A204.1 (cell line): ENCODE data around the gene HSD17B3.
"Not testable (repeated sequence)": the region's sequence is repeated elsewhere in the genome, so short reads cannot be mapped to it uniquely, and the experiment has no call there.

Experiments
- FAIRE-seq: peaks from 2 replicates; lab custom pipeline; 2012; peaks lifted over from hg19 to GRCh38; lab: Jason Lieb, UNC

Gene HSD17B3

GRCh38 chr9:96306958-96307357, 5.0 kb upstream of the HSD17B3 start:
- not testable (repeated sequence) for FAIRE-seq

DNA sequence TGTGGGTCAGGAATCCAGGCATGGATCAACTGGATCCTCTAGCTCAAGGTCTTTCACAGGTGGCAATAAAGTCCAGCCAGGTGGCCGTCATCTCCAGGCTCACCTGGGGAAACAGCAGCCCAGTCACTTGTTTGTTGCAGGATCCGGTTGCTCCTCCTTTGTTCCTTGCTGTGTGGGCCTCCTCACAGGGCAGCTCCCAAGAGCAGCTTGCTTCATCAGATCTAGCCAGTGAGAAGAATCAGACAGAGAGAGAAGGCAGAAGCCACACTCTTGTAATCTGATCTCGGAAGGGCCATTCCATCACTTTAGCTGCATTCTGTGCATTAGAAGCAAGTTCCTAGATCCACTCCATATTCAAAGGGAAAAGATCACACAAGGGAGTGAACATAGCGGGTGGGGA, 3.2 kb upstream of the HSD17B3 start:
- no peak for FAIRE-seq

- no peak for FAIRE-seq
These were observed 2.3 kb upstream of the HSD17B3 start for GRCh38 chr9:96304230-96304629.

DNA sequence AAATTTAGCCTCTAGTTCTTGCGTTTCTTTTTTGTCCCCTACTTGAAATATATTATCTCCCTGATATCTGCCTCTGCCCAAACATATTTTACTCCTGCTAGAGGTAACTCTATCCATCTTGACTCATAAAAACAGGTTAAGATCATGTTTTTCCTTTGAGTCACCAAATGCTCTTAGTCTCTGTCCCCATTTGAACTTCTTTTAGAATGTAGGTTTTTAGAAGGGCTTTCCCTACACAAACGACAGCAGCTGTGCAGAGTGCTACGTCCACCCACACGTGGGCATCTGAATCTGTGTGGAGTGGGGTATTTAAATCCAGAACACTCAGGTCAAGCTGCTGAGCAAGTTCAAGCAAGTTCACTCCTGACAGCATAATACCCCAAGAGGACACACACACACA, 2.2 kb downstream of the HSD17B3 start:
- FAIRE-seq: no peak

DNA sequence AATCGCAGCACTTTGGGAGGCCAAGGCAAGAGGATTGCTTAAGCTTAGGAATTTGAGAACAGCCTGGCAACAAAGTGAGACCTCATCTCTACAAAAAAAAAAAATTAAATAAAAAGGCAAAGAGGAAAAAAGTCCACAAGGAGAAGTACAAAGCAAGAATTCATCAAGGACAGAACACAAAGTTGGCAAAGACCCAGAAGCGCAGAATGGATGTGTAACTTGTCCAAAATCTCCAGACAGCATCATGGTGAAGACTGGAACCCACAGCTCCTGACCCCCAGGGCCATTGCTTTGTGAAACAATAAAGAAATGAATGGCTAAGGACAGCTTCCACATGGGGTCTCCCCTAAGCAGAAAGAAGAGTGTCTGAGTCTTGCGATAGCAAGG, 7.8 kb downstream of the HSD17B3 start:
- no peak for FAIRE-seq

GRCh38 chr9:96293498-96294158, 8.3 kb downstream of the HSD17B3 start:
- FAIRE-seq: no peak

DNA sequence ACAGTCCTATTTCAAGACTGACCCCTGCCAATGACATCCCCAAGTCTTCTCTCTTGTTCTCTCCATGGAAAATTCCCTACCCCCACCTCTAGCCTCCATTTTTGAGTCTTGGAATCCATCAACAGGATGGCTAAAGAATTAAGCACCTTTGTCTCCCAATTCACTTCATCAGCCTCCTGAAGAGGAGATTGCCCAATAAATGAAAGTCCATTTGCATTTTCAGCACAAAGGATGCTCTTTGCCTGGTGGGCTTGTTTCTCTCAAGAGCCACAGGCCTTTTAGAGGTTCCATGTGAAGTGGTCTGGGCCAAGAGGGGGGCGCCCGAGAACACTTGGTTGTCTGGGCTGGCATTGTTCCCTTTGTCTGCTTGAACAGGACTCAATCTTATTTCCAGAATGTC, 12.6 kb downstream of the HSD17B3 start:
- FAIRE-seq: no peak

GRCh38 chr9:96281641-96282040, 20.3 kb downstream of the HSD17B3 start:
- no peak for FAIRE-seq

DNA sequence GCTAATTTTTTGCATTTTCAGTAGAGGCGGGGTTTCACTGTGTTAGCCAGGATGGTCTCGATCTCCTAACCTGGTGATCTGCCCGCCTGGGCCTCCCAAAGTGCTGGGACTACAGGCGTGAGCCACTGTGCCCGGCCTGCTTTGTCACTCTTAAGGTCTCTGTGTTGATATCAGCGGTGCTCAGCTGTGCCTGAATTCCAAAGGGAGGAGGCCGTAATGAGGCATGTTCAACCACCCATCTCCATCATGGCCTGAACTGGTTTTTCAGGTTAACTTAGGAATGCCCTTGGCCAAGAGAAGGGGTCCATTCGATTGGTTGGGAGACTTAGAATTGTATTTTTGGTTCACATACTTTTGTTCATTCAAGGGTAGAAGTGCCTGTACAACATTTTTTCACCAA, 22.0 kb downstream of the HSD17B3 start:
- FAIRE-seq: no peak

DNA sequence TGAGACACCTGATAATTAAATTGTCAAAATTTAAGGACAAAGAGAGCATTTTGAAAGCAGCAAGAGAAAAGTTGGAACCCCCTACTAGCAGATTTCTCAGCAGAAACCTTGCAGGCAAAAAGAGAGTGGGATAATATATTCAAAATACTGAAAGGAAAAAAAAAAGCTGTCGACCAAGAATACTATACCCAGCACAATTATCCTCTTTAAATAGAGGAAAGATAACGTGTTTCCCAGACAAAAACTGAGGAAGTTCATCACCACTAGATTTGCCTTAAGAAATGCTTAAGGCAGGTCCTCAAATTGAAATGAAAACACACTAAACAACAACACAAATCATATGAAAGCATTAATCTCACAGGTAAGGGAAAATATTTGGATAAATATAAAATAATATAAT, 27.0 kb downstream of the HSD17B3 start:
- FAIRE-seq: no peak

DNA sequence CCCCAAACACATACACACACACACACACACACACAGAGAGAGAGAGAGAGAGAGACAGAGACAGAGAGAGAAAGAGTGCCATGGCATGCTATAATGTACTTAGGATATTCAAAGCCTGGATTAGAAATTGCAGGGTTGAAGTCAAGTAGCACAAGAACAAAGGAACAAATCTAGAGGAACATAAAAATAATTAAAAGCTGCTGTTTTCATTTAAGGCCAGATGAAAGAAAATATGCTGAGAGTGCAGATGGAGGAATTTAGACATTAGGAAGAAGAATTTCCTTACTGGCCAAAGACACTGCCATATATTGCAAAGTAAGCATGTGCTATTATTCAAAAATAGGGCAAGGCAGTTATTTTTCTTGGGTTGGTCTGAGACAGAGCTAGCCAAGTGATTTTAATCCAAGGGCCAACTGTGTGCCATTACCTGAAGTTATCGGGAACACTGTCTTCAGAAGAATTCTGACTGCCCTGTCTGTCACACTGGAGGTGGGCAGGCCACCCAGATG, 31.7 kb downstream of the HSD17B3 start:
- no peak for FAIRE-seq

DNA sequence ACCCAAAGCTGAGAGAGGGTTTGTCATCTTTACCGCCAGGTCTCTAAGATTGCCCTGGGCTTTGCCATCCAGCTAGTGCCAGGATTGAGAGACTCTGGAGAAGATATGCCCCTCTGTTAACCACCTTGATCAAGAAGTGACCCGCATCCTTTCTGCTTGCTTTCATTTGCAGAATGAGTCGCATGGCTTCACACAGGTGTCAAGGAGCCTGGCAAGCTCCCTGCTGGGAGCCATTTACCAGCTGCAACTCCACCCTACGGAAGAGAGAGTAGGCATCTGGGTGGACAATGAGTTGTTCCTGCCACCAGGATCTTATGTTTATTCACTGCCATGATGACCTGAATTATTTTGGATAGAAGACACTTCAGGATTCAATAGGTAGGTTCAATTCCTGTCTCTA, 43.0 kb downstream of the HSD17B3 start:
- no peak for FAIRE-seq

GRCh38 chr9:96256800-96257199, 45.2 kb downstream of the HSD17B3 start:
- no peak for FAIRE-seq

- no peak for FAIRE-seq
These were observed 46.3 kb downstream of the HSD17B3 start for GRCh38 chr9:96255698-96256097.

- no peak for FAIRE-seq
These were observed 48.8 kb downstream of the HSD17B3 start for GRCh38 chr9:96253059-96253696.

GRCh38 chr9:96251451-96251850, 50.5 kb downstream of the HSD17B3 start:
- FAIRE-seq: no peak

DNA sequence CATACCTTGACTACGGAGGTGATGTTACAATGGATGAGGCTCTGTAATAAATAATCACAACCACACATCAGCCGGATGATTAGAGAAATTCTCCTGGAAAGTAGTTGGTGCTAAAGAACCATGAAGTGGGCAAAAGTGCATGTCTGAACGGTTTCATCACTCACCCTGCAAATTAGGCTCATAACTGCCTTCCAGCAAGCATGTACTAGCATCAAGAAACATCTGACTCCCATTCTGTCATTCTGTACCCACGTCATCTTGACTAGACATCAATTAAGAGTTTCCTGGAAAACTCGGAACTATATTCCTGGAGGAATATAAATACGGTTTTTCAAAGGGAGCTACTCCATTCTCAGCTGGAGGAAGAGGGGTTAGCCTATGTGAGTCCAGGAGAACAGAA, 52.2 kb downstream of the HSD17B3 start:
- no peak for FAIRE-seq

- no peak for FAIRE-seq
These were observed 55.7 kb downstream of the HSD17B3 start for GRCh38 chr9:96246267-96246671.

DNA sequence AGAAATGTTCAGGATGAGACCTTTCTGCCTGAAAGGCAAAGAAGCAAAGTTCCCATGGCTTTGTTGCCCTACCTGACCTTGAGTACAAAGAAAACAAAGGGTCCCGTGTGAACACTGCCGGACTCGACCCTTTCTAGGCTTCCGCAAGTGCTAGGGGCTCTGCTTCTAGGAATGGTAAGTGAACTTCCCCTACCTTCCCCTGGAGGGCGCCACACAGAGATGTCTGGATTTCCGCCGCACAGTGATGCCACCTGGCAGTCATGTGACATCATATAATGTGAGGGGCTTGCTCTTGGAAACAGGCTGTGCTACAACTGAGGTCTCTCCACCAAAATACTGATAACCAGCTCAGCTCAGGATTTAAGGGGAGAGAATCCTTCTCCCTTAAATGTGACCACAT, 56.6 kb downstream of the HSD17B3 start:
- no peak for FAIRE-seq

GRCh38 chr9:96243778-96244177, 58.2 kb downstream of the HSD17B3 start:
- no peak for FAIRE-seq

GRCh38 chr9:96242811-96243210, 59.2 kb downstream of the HSD17B3 start:
- no peak for FAIRE-seq

DNA sequence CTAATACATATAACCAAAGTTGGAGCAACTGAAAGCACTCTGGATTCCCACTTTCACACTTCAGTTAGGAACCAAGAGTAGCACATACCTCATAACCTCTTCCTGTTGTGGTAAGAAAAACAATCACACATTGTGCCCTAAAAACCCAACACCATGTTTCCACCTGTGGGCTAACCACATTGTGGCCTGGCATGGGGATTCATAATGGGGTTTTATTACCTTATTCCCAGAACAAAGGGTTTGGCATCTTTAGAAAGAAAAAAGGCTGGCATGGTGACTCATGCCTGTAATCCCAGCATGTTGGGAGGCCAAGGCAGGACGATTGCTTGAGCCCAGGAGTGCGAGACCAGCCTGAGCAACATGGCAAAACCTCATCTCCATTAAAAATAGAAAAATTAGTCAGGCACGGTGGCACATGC, 60.6 kb downstream of the HSD17B3 start:
- no peak for FAIRE-seq

GRCh38 chr9:96236854-96237550, 65.0 kb downstream of the HSD17B3 start:
- FAIRE-seq: no peak

- not testable (repeated sequence) for FAIRE-seq
These were observed 65.6 kb downstream of the HSD17B3 start for GRCh38 chr9:96236337-96236736.
